GM18951 (cell line): ENCODE data around the gene C6orf132.

ENCODE experiments used
- POLR2A ChIP-seq: IDR thresholded peaks from 4 replicates; pipeline ENCODE4 v1.6.1; 2011; ENCODE audit warnings: mild to moderate bottlenecking; ENCODE audit not compliant: insufficient read length, insufficient read depth; ENCODE audit errors: extremely low read depth
- in situ Hi-C: fragments of 300-500 bp; cut with MboI; formaldehyde crosslinking; loops from one replicate; pipeline ENCODE4 v1.12.0; 2022; ENCODE audit warnings: low sequenced_read_pairs, mixed read lengths, inconsistent platforms; ENCODE audit not compliant: unreplicated experiment

Gene C6orf132

DNA sequence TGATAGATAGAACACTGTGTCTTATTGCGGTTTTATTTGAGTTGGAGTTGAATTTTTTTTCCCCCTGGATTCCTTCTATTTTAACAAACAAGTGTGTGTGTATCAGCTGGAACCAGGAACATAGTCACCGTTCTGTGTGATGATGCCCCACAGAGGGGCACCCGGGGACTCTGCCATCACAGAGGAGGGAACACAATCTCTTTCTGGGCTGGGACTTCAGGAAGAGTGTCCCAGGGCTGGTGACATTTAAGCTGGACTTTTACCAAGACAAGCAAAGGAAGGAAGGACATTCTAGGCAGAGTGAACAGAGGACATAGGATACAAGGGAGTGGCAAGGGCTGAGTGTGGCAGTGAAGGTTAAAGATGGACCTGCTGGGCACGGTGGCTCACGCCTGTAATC lies 58.9 kb downstream of the C6orf132 start:
- in situ Hi-C loops = no loop called here
- TF ChIP-seq POLR2A = no peak

DNA sequence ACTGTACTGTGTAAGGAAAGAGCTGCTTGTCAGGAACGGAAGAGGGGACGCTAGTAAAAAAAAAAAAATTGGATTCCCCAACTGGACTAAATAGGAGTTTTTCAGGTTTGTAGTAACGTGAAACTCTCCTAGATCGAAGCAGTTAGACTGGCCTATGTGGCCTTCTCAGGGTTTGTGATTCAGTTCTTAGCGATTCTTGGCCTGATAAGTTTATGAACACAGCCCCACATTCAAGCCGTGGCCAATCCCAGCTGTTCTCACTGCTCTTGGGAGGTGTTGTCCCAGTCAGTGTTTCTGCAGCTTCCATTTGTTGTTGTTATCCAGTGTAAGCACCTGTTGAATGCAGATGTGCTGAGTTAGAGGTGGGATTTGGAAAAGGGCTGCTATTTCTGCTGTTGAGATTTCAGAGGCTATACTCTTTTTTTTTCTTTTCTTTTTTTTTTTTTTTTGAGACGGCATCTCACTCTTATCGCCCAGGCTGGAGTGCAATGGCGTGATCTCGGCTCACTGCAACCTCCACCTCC lies 62.4 kb downstream of the C6orf132 start:
- in situ Hi-C loops = no loop called here
- TF ChIP-seq POLR2A = no peak

DNA sequence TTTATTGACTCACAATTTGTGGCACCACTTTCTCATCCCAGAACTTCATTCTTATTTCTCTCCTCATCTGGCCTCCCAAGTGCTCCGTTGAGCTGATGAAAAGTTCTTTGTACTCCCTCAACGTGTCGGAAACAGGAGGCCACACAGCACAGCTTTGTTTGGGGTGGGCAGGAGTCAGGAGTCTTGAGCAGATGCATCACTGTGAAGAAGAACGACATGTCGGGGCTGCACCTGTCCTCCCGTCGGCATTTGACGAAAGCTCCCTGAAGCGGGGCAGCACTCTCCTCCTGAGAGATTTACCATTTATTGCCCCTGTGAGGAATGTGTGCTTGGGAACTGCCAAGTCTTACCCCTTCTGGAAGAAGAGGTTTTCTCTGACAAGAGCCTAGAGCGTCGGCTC lies 64.0 kb downstream of the C6orf132 start:
- in situ Hi-C loops = no loop called here
- TF ChIP-seq POLR2A = no peak

DNA sequence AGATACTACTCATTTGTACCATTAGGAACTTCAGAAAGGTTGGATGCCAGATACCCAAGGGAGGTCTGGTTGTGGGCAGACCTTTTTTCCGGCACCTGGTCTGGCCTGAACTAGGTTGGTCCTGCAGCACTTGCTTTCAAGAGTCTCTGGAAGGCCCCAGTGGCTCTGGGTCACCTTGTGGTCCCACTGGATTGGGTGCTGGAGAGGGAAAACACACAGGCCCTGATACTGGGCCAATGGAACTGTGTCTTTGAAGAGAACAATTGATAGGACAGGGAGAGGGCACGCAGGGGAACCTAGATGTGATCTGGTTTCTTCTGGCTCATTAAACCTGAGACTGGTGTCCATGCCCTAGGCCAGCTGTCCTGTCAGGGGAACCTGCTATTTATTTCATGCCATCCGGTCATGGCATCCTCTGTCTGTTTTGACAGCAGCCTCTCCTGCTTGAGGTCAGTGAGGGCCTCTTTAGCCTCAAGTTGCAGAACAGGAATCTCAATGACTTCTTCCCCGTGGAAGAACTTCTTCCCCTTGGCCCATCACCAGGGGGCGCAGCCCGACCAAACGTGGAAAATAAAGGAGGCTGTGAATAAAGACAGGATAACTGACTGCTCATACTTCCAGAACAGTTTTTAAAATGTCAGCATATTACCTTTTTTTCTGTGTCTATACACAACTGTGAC lies 67.1 kb downstream of the C6orf132 start:
- in situ Hi-C loops = no loop called here
- no peak for TF ChIP-seq POLR2A

DNA sequence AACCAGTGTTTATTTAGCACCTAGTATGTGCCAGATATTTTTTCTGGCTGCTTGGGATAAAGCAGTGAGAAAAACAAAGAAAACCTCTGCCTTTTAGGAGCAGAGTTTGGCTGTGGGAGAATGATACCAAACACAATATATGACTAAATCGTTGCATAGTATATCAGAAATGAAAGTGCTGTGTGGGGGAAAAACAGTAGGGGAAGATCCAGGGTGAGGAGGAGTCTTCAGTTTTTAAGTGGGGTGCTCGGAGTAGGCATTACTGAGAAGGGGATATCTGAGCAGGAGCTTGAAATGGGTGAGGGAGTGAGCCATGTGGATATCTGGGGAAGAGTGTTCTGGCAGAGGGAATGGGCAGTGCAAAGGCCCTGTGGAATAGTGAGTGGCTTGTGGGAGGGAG lies 69.1 kb downstream of the C6orf132 start:
- in situ Hi-C loops = no loop called here
- no peak for TF ChIP-seq POLR2A

DNA sequence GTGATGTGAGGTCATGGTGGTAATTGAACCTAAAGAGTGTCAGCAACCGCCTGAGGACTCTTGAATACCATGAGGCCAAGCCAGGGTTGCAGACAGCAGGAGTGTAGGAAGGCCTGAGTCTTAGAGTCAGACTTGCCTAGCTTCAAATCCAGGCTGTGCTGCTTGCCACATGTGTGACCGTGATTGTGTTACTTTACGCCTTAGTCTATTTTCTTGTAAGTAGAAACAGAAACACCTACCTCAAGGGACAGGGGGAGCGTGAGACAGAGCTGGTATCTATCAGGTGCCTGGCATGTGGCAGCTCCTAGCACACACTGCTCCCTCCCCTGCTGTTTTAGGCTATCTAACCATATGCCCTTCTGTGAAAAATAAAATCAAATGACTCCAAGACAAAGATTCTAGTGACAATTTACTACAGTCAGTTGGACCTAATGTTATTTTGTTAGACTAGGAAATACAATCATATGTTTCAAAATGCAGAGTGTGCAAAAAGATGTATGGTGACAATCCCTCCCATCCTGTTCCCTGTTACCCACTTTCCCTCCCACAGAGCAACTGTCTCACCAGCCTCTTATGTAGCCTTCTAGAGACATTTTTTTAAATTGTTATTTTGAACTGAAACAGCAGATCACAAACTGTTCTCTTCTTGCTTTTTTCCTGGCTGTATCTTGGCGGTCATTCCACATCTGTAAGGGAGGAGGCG lies 70.4 kb downstream of the C6orf132 start:
- in situ Hi-C loops = no loop called here
- no peak for TF ChIP-seq POLR2A

DNA sequence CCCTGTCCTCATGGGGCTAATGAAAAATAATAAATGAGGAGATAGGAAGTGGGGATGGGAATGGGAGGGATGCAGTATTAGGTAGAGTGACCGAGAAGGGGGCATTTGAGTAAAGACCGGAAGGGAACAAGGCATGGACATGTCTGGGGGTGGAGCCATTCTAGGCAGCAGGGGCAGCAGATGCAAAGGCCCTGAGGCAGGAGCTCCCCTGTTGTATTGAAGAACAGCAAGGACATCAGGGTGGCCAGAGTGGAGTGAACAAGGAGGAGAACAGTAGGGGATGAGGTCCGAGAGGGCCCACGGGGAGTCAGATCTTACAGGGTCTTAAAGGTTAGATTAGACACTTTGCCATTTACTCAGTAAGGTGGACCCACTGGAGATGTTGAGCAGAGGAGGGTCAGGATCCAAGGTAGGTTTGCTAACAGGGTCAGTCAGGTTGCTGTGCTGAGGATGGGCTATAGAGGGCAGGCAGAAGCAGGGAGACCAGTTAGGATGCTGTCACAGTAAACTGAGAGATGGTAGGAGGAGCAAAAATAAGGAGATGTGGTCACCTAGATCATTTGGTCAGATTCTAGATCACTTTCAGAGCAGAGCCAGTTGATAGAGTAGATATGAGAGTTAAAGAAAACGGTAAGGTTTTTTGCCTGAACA lies 73.4 kb downstream of the C6orf132 start:
- in situ Hi-C loops = no loop called here
- TF ChIP-seq POLR2A = no peak

DNA sequence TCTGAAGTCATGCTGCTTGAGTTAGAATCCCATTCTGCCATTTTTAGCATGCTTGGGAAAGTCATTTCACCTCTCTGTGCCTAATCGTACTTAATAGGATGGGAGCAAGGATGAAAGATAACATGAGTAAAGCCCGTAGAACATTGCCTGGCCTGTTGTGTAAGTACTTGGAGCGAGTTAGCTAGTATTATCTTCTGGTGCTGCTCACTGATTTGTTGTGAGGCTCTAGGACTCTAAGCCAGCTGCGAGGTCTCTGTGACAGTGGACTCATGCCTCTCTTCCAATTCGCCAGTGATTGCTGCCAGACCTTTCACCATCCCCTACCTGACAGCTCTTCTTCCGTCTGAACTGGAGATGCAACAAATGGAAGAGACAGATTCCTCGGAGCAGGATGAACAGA lies 74.2 kb downstream of the C6orf132 start:
- in situ Hi-C loops = no loop called here
- no peak for TF ChIP-seq POLR2A

DNA sequence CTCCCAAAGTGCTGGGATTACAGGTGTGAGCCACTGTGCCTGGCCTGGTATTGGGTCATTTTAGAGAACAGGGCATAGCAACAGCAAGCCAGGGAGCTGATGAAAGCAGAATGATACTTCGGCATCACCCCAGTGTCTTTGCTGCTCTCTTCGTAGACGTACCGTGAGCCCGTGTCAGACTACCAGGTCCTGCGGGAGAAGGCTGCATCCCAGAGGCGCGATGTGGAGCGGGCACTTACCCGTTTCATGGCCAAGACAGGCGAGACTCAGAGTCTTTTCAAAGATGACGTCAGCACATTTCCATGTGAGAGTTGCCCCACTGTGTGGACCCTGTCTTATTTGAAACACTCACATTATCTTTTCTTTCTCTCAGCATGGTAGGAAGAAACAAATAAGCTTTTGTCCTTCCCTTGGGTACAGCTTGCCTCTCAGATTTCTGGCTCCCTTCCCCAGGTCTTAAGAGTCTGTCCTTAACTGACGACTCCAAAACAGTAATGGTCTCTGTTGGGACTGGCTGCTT lies 76.2 kb downstream of the C6orf132 start:
- TF ChIP-seq POLR2A = no peak
- in situ Hi-C loops = no loop called here

DNA sequence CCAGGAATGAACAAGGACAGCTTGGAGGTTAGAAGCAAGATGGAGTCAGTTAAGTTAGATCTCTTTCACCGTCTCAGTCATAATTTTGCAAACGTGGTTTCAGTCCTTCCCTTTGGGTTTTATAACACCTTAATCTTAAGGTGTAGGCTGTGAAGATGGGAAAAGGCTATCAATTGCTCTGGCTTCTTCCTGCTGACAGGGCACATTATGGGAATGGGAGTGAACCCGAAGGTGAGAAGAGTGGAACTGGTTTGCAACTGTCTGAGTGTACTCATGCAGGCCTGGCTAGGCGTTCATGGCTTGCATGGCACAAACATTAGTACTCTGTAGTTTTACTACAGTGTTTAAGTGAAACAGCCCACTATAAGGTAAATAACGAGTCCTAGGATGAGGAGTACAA lies 82.7 kb downstream of the C6orf132 start:
- TF ChIP-seq POLR2A = no peak
- in situ Hi-C loops = no loop called here

DNA sequence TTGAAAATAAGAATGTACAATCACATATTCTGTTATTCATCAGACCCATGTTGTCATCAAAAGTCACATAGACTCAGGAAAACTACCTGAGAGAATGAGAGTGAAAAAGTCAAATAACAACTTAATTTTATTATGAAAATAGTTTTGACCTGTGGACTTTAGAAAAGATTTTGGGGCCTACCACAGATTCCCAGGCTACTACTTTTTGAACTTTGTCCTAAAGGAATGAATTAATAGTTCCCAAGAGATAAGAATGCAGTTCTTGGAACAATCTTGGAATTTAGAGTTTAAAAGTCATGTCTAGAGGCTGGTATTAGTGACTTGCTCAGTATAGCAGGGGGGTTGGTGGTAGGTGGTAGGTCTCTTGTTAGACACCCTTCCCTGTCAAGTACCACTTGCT lies 88.8 kb downstream of the C6orf132 start:
- TF ChIP-seq POLR2A = no peak
- in situ Hi-C loops = no loop called here

DNA sequence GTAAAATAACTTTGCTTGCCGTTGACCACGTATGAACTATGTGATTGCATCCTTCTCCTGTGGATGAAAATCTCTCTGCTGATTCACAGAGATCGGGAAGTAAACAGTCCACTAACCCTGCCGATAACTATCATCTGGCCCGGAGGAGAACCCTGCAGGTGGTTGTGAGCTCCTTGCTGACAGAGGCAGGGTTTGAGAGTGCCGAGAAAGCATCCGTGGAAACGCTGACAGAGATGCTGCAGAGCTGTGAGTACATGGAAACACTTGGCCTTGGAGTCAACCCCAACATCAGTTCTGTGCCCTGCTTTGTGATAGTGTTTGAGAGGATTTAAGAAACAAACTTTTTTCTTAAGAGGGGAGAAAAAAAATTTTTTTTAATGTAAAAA lies 91.2 kb downstream of the C6orf132 start:
- in situ Hi-C loops = no loop called here
- TF ChIP-seq POLR2A = no peak
